HepG2 (cell line): ENCODE data around the gene PLCL1. TPM values are rescaled to one million over a fixed set of nuclear protein-coding genes. Genes with fewer than 3 reads are reported as not detected.
A peak's percentile ranks its signal among the peaks of the same experiment; 100 is the strongest.

ENCODE experiments used
- ATAC-seq: fragments of 200-7000 bp; cut with Tn5 transposase; 3 replicates; pipeline ENCODE4 v1.9.1; 2020; ENCODE audit warnings: mild to moderate bottlenecking, moderate library complexity
- BruUV-seq: library from RNA; stranded (reverse); fragments of 400-500 nt; replicated peaks from 2 replicates; lab custom pipeline; 2021; lab: Mats Ljungman, UMichigan
- CTCF ChIA-PET: fragments of 300-600 bp; formaldehyde crosslinking; extraction: SDS; loops from one replicate; lab custom pipeline; 2021; ENCODE audit warnings: low total read pairs, inconsistent platforms, low intra/inter-chr PET ratio; lab: Yijun Ruan, JAX
- POLR2A ChIA-PET: fragments of 350-600 bp; sonication (Branson Sonifier 250); formaldehyde crosslinking; loops from one replicate; lab custom pipeline; 2020; ENCODE audit warnings: antibody characterized with exemption, inconsistent platforms; lab: Yijun Ruan, JAX
- DNase-seq: peaks from one replicate; pipeline ENCODE4 v3.0.0-alpha.2; 2015; ENCODE audit warnings: low spot score
- FAIRE-seq: peaks from 3 replicates; lab custom pipeline; 2011; peaks lifted over from hg19 to GRCh38; lab: Jason Lieb, UNC
- H2AFZ ChIP-seq: one replicate; pipeline ENCODE4 v1.6.1; 2011; ENCODE audit warnings: low read length, inconsistent platforms
- H3K27ac ChIP-seq: fragments of 300-600 bp; 3 replicates; pipeline ENCODE4 v1.8.0; 2011; ENCODE audit warnings: mixed run types, mild to moderate bottlenecking, mixed read lengths, low read length, inconsistent platforms; ENCODE audit not compliant: insufficient read depth; ENCODE audit errors: extremely low read length
- H3K27me3 ChIP-seq, 2 experiments: fragments of 200-600 bp in 1 of 2; 2 replicates in 1 of 2; 3 replicates in 1 of 2; pipeline versions ENCODE4 v1.6.0 to v1.8.0; 2011; ENCODE audit warnings: low read length in 2 of 2, mild to moderate bottlenecking in 2 of 2, moderate library complexity in 2 of 2, inconsistent platforms in 1 of 2; ENCODE audit not compliant: insufficient read depth in 2 of 2, control insufficient read depth in 1 of 2
- H3K36me3 ChIP-seq, 2 experiments: fragments of 200-600 bp in 1 of 2; replicated peaks in 1 of 2; 2 replicates in 1 of 2; 3 replicates in 1 of 2; pipeline versions ENCODE4 v1.5.1 to v1.8.0; 2011; ENCODE audit warnings: low read length in 2 of 2, inconsistent platforms in 1 of 2; ENCODE audit not compliant: insufficient read depth in 2 of 2, control insufficient read depth in 1 of 2
- H3K4me1 ChIP-seq: 2 replicates; pipeline ENCODE4 v1.5.1; 2012; ENCODE audit warnings: low read length, inconsistent platforms; ENCODE audit not compliant: insufficient read depth
- H3K4me2 ChIP-seq: 2 replicates; pipeline ENCODE4 v1.6.0; 2011; ENCODE audit warnings: low read depth, low read length, inconsistent platforms
- H3K4me3 ChIP-seq, 3 experiments: fragments of 200-600 bp in 1 of 3; sonication (generic), shearing (Covaris generic) in 1 of 3; replicated peaks in 1 of 3; 2 replicates each; pipeline ENCODE4 v1.5.1; 2011 to 2016; ENCODE audit warnings: low read length in 3 of 3, inconsistent platforms in 2 of 3, low read depth in 2 of 3, mild to moderate bottlenecking in 2 of 3, control low read depth in 1 of 3, mixed read lengths in 1 of 3; ENCODE audit not compliant: insufficient read depth in 1 of 3
- H3K79me2 ChIP-seq: one replicate; pipeline ENCODE4 v1.6.1; 2011; ENCODE audit warnings: low read length, inconsistent platforms; ENCODE audit not compliant: insufficient read depth
- H3K9ac ChIP-seq: 2 replicates; pipeline ENCODE4 v1.6.0; 2011; ENCODE audit warnings: mild to moderate bottlenecking, low read depth, low read length, inconsistent platforms; ENCODE audit not compliant: insufficient read depth
- H3K9me3 ChIP-seq: 2 replicates; pipeline ENCODE4 v1.5.1; 2012; ENCODE audit warnings: mild to moderate bottlenecking, low read length
- H4K20me1 ChIP-seq: 2 replicates; pipeline ENCODE4 v1.6.0; 2011; ENCODE audit warnings: inconsistent platforms, mild to moderate bottlenecking, low read length, moderate library complexity; ENCODE audit not compliant: insufficient read depth
- ISX ChIP-seq: sonication (generic); formaldehyde crosslinking; conservative IDR thresholded peaks from 2 replicates; pipeline ENCODE4 v1.5.0; 2020; ENCODE audit warnings: missing genetic modification reagents
- NFYC ChIP-seq: IDR thresholded peaks from 2 replicates; pipeline ENCODE4 v1.6.1; 2016; ENCODE audit warnings: missing genetic modification reagents, missing compliant biosample characterization
- RFX5 ChIP-seq: IDR thresholded peaks from 2 replicates; pipeline ENCODE4 v1.6.1; 2011; ENCODE audit warnings: low read depth, low read length, improper control_type of control experiment
- ZHX1 ChIP-seq: sonication (generic); formaldehyde crosslinking; IDR thresholded peaks from 2 replicates; pipeline ENCODE4 v1.8.1; 2022; ENCODE audit warnings: low read depth, mild to moderate bottlenecking, missing genetic modification reagents
- ZNF567 ChIP-seq: sonication (generic); formaldehyde crosslinking; IDR thresholded peaks from 2 replicates; pipeline ENCODE4 v1.8.1; 2023; ENCODE audit warnings: mild to moderate bottlenecking, missing genetic modification reagents, borderline replicate concordance
- WGBS: methylation state at CpG from one replicate; pipeline ENCODE4 v1.1.6; 2017; ENCODE audit warnings: low lambda C conversion rate; 5-methylcytosine and 5-hydroxymethylcytosine counted together
- in situ Hi-C: cut with HindIII; loops from 2 replicates; pipeline ENCODE4 v1.10.0; 2017; ENCODE audit warnings: low pct_unique_long_range_greater_than_20kb; ENCODE audit not compliant: extremely low pct_ligation_motif_present
- intact Hi-C: fragments of 100-400 bp; cut with micrococcal nuclease; formaldehyde crosslinking; loops from one replicate; pipeline ENCODE4 v1.10.0; 2022; ENCODE audit not compliant: unreplicated experiment
- polyA plus RNA-seq, 8 experiments: library from polyadenylated mRNA; depleted of rRNA in 3 of 8; stranded (reverse) in 7 of 8; unstranded in 1 of 8; fragments of >200 nt; fragmentation: Illumina TruSeq in 4 of 8; extraction: Trizol in 4 of 8; gene quantifications; 2 replicates each; pipeline versions ENCODE4 v1.2.1 to v1.2.3, GENCODE V29; 2011 to 2016; ENCODE audit warnings: low read depth in 4 of 8, missing spikeins in 1 of 8, mixed read lengths in 1 of 8; ENCODE audit not compliant: insufficient read depth in 1 of 8
- total RNA-seq, 5 experiments: library from RNA; depleted of rRNA; stranded (reverse); fragments of >200 nt; fragmentation: Illumina TruSeq; extraction: Trizol; gene quantifications; 2 replicates each; pipeline ENCODE4 v1.2.3, GENCODE V29; 2016; ENCODE audit warnings: low read depth in 1 of 5
- TF ChIP-seq, protein P1 (sequence below): sonication (generic); formaldehyde crosslinking; IDR thresholded peaks from 2 replicates; pipeline ENCODE4 v1.4.0; 2020; ENCODE audit warnings: missing genetic modification reagents, mild to moderate bottlenecking, borderline replicate concordance
- TF ChIP-seq, protein P2 (sequence below): sonication (generic); formaldehyde crosslinking; conservative IDR thresholded peaks from 2 replicates; pipeline ENCODE4 v1.8.1; 2023; ENCODE audit warnings: missing genetic modification reagents

Gene PLCL1
- total and polyA plus RNA-seq, 2 of the 13 experiments (the other 11 are each of a cell fraction or from before 2014, with no cell fraction given) = not detected

- TF ChIP-seq, protein P1, sequence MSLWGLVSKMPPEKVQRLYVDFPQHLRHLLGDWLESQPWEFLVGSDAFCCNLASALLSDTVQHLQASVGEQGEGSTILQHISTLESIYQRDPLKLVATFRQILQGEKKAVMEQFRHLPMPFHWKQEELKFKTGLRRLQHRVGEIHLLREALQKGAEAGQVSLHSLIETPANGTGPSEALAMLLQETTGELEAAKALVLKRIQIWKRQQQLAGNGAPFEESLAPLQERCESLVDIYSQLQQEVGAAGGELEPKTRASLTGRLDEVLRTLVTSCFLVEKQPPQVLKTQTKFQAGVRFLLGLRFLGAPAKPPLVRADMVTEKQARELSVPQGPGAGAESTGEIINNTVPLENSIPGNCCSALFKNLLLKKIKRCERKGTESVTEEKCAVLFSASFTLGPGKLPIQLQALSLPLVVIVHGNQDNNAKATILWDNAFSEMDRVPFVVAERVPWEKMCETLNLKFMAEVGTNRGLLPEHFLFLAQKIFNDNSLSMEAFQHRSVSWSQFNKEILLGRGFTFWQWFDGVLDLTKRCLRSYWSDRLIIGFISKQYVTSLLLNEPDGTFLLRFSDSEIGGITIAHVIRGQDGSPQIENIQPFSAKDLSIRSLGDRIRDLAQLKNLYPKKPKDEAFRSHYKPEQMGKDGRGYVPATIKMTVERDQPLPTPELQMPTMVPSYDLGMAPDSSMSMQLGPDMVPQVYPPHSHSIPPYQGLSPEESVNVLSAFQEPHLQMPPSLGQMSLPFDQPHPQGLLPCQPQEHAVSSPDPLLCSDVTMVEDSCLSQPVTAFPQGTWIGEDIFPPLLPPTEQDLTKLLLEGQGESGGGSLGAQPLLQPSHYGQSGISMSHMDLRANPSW (CRISPR knock-in tag) = no peak
- TF ChIP-seq ZNF567 (CRISPR knock-in tag) (no peak), NFYC (CRISPR knock-in tag) (no peak), ISX (CRISPR knock-in tag) (no peak), ZHX1 (CRISPR knock-in tag) (no peak), RFX5 (peak; percentile 75)
- TF ChIP-seq, protein P2, sequence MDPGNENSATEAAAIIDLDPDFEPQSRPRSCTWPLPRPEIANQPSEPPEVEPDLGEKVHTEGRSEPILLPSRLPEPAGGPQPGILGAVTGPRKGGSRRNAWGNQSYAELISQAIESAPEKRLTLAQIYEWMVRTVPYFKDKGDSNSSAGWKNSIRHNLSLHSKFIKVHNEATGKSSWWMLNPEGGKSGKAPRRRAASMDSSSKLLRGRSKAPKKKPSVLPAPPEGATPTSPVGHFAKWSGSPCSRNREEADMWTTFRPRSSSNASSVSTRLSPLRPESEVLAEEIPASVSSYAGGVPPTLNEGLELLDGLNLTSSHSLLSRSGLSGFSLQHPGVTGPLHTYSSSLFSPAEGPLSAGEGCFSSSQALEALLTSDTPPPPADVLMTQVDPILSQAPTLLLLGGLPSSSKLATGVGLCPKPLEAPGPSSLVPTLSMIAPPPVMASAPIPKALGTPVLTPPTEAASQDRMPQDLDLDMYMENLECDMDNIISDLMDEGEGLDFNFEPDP (CRISPR knock-in tag) = no peak
- no peaks in the 10 kb centered on the region for H3K79me2 ChIP-seq
- no peak overlapping the region for H3K27ac ChIP-seq
- ChIA-PET POLR2A (no interaction called here), CTCF (no interaction called here)
- intact Hi-C loops = no loop called here
- no peaks in the 10 kb centered on the region for H3K9me3 ChIP-seq
- FAIRE-seq (no peak), ATAC-seq (no peak), DNase-seq (no peak)
- no peaks in the 10 kb centered on the region for H4K20me1 ChIP-seq
- no peaks in the 10 kb centered on the region for H3K27me3 ChIP-seq
- H3K4me1 ChIP-seq = no peaks in the 10 kb centered on the region
- no peak overlapping the region for H3K4me2 ChIP-seq
- no TSS peak for BruUV-seq
- WGBS = under 1% methylated on average over 2 of the region's 2 CpGs
- H3K36me3 ChIP-seq = no peaks in the 10 kb centered on the region
- no peak overlapping the region for H3K4me3 ChIP-seq
- no peak overlapping the region for H2AFZ ChIP-seq
- H3K9ac ChIP-seq = no peak overlapping the region
- in situ Hi-C loops = no loop called here
Observed at GRCh38 chr2:197889041-197889440, 84.6 kb downstream of the PLCL1 start.
